Hematopoietic multipotent progenitor cell (in vitro differentiated cells): ENCODE results near the gene MT2A. TPM values are rescaled to one million over a fixed set of nuclear protein-coding genes. Genes with fewer than 3 reads are reported as not detected.
A peak's percentile ranks its signal among the peaks of the same experiment; 100 is the strongest.

Source experiments
- DNase-seq, 3 donors: peaks; one replicate each; pipeline ENCODE4 v3.0.0-alpha.2; 2011 to 2015; ENCODE audit warnings: low read depth in 2 of 3, low spot score in 2 of 3
- total RNA-seq: library from RNA; depleted of rRNA; stranded (reverse); fragments of >200 nt; gene quantifications from one replicate; pipeline ENCODE4 v1.2.3, GENCODE V29; 2012

The MT2A gene
- total RNA-seq, 1 donor = 21.8 TPM

- no peak for DNase-seq
These were observed 14.1 kb upstream of the MT2A start for GRCh38 chr16:56594292-56594619.

- DNase-seq = peak in 1 of 3 donors; percentile 81
These were observed 7.9 kb upstream of the MT2A start for GRCh38 chr16:56600398-56600999.

- DNase-seq = no peak
These were observed 7.1 kb upstream of the MT2A start for GRCh38 chr16:56601325-56601724.

GRCh38 chr16:56603589-56603988 is 4.8 kb upstream of the MT2A start:
- DNase-seq = peak in 1 of 3 donors; percentile 58

- DNase-seq = no peak
These were observed 3.4 kb upstream of the MT2A start for GRCh38 chr16:56604966-56605365.

- DNase-seq = no peak
These were observed 2.9 kb upstream of the MT2A start for GRCh38 chr16:56605475-56605874.

- DNase-seq = no peak
These were observed 2.3 kb upstream of the MT2A start for GRCh38 chr16:56606071-56606475.

- no peak for DNase-seq
These were observed 1.8 kb upstream of the MT2A start for GRCh38 chr16:56606476-56607108.

GRCh38 chr16:56607109-56607618 is 1.2 kb upstream of the MT2A start:
- no peak for DNase-seq

GRCh38 chr16:56607675-56608042 is 725 bp upstream of the MT2A start:
- DNase-seq = no peak

GRCh38 chr16:56608876-56609462 is 585 bp downstream of the MT2A start:
- no peak for DNase-seq

- peak; percentile 58 to 98 (median 95) for DNase-seq
These were observed 1.1 kb downstream of the MT2A start for GRCh38 chr16:56609463-56609921.

- DNase-seq = peak in 1 of 3 donors; percentile 50
These were observed 1.7 kb downstream of the MT2A start for GRCh38 chr16:56610017-56610608.

GRCh38 chr16:56610609-56611111 is 2.3 kb downstream of the MT2A start:
- DNase-seq = no peak

GRCh38 chr16:56611281-56611833 is 3.0 kb downstream of the MT2A start:
- no peak for DNase-seq

GRCh38 chr16:56613706-56614105 is 5.3 kb downstream of the MT2A start:
- no peak for DNase-seq

- DNase-seq = no peak
These were observed 6.2 kb downstream of the MT2A start for GRCh38 chr16:56614549-56614991.

- no peak for DNase-seq
These were observed 7.0 kb downstream of the MT2A start for GRCh38 chr16:56615353-56615752.

- DNase-seq = no peak
These were observed 8.3 kb downstream of the MT2A start for GRCh38 chr16:56616608-56617211.

GRCh38 chr16:56617212-56618085 is 9.1 kb downstream of the MT2A start:
- DNase-seq = no peak
